GM21390 (cell line): ENCODE measurements around the gene C2CD2.

Source experiments
- ATAC-seq: cut with Tn5 transposase; IDR thresholded peaks from one replicate; pipeline ENCODE4 v1.9.1; 2021; ENCODE audit not compliant: unreplicated experiment

Gene C2CD2

GRCh38 chr21:41848958-41849580 lies 104.7 kb downstream of the C2CD2 start:
- ATAC-seq = no peak

- ATAC-seq = no peak
These were observed 105.3 kb downstream of the C2CD2 start for GRCh38 chr21:41848533-41848932.

- no peak for ATAC-seq
These were observed 106.6 kb downstream of the C2CD2 start for GRCh38 chr21:41847066-41847804.

- no peak for ATAC-seq
These were observed 107.3 kb downstream of the C2CD2 start for GRCh38 chr21:41846536-41846935.

GRCh38 chr21:41846033-41846317 lies 107.8 kb downstream of the C2CD2 start:
- ATAC-seq = no peak

- no peak for ATAC-seq
These were observed 108.3 kb downstream of the C2CD2 start for GRCh38 chr21:41845310-41846032.

GRCh38 chr21:41843584-41843983 lies 110.2 kb downstream of the C2CD2 start:
- ATAC-seq = no peak

- ATAC-seq = no peak
These were observed 112.9 kb downstream of the C2CD2 start for GRCh38 chr21:41840880-41841279.

GRCh38 chr21:41839387-41840000 lies 114.3 kb downstream of the C2CD2 start:
- no peak for ATAC-seq

GRCh38 chr21:41837756-41838297 lies 116.0 kb downstream of the C2CD2 start:
- ATAC-seq = no peak

- no peak for ATAC-seq
These were observed 117.4 kb downstream of the C2CD2 start for GRCh38 chr21:41836166-41837015.

- no peak for ATAC-seq
These were observed 118.1 kb downstream of the C2CD2 start for GRCh38 chr21:41835711-41836154.
